ENCODE measurements around the gene ADAMTS17.
A peak's percentile ranks its signal among the peaks of the same experiment; 100 is the strongest.

- TF ChIP-seq CTCF (IDR thresholded peaks at IDR 0.05) (no peak), POLR2A (IDR thresholded peaks at IDR 0.05) (no peak), EP300 (IDR thresholded peaks at IDR 0.05) (no peak), POLR2AphosphoS5 (IDR thresholded peaks at IDR 0.05) (peak in 1 of 3 donors; percentile 42)
Observed at GRCh38 chr15:100167884-100168375, 173.8 kb downstream of the ADAMTS17 start.
